ENCODE results near the gene ALPL. TPM values are rescaled to one million over a fixed set of nuclear protein-coding genes. Genes with fewer than 3 reads are reported as not detected.
A peak's percentile ranks its signal among the peaks of the same experiment; 100 is the strongest.

The ALPL gene
- total and polyA plus RNA-seq, 9 of the 15 experiments (the other 6 are each of a cell fraction or from before 2014, with no cell fraction given) = 0.04 to 0.38 (median 0.18) TPM; not detected in 4

GRCh38 chr1:21573971-21574465 lies 64.8 kb downstream of the ALPL start (continued):
- no peak for TF ChIP-seq ZBTB40 (IDR thresholded peaks at IDR 0.05)
- TF ChIP-seq ZBTB40 (CRISPR knock-in tag; IDR thresholded peaks at IDR 0.05) = peak; percentile 39; the same call in 1 of the 2 replicates
- no peak for TF ChIP-seq ATF1 (CRISPR knock-in tag; IDR thresholded peaks at IDR 0.05)
- peak; percentile 25; the same call in 1 of the 2 replicates for TF ChIP-seq ATF1 (tag; IDR thresholded peaks at IDR 0.05)
- TF ChIP-seq THRAP3 (IDR thresholded peaks at IDR 0.05; ENCODE audit: borderline replicate concordance) = no peak
- peak; percentile 90 for TF ChIP-seq LCOR (CRISPR knock-in tag; IDR thresholded peaks at IDR 0.05)
- TF ChIP-seq RAD21 (CRISPR knock-in tag; conservative IDR thresholded peaks at IDR 0.05 in 1 of 2, IDR thresholded peaks at IDR 0.05 in 1 of 2) = peak in 1 of 2 experiments; percentile 87; a peak in 3 of 4 replicates
- TF ChIP-seq RBM25 (IDR thresholded peaks at IDR 0.05; ENCODE audit: low read depth, low read length, severe bottlenecking) = peak; percentile 84
- no peak for TF ChIP-seq SRSF3 (IDR thresholded peaks at IDR 0.05; ENCODE audit: insufficient read depth, low read length)
- no peak for TF ChIP-seq POU5F1 (IDR thresholded peaks at IDR 0.05; ENCODE audit: borderline replicate concordance, low read depth, low read length, partially characterized antibody)
- TF ChIP-seq ZEB2 (IDR thresholded peaks at IDR 0.05) = 0 out of 2 replicates have a peak, but pooled peaks have one; percentile 31
- no peak for TF ChIP-seq ZNF589 (CRISPR knock-in tag; IDR thresholded peaks at IDR 0.05; ENCODE audit: low read depth)
- TF ChIP-seq RB1 (IDR thresholded peaks at IDR 0.05; ENCODE audit: low read depth) = 0 out of 2 replicates have a peak, but pooled peaks have one; percentile 34
- TF ChIP-seq RBM14 (IDR thresholded peaks at IDR 0.05; ENCODE audit: borderline replicate concordance, insufficient read depth, low read depth, low read length) = no peak
- no peak for TF ChIP-seq ZNF592 (IDR thresholded peaks at IDR 0.05)
